ENCODE data around the gene CHPT1.

CHPT1 gene

DNA sequence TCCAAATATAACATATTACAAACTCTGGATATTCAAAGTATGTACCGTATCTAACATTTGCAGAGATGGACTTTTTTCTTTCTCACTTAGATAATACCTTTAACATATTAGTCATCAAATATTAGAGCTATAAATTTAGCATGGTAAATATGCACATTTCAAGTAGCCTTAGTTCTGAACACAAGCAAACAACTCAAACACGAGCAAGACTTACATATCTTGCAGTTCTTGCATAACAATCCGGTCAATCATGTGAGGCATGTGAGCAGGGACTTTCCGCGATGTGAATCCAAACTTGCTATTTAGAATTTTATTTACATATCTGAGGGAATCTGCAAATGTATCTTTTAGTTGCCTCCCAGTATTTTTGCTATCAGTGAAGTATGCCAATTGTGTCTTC is 63.9 kb downstream of the CHPT1 start:
- no peak overlapping the region for H3K4me3 ChIP-seq (ENCODE audit: low read depth, low read length)
- no peak for TF ChIP-seq CTCF (IDR thresholded peaks at IDR 0.05; ENCODE audit: insufficient read depth, low read length, missing control alignments)
- DNase-seq (ENCODE audit: low read depth, low spot score) = peak; percentile 52
- ChIA-PET POLR2A (no interaction called here), CTCF (interaction anchor here (0.6 to 4.5 kb wide), 6 partner anchors 10 to 190 kb away, joined by 3 to 41 read pairs (median 4); no protein-coding TSS in a partner anchor)

DNA sequence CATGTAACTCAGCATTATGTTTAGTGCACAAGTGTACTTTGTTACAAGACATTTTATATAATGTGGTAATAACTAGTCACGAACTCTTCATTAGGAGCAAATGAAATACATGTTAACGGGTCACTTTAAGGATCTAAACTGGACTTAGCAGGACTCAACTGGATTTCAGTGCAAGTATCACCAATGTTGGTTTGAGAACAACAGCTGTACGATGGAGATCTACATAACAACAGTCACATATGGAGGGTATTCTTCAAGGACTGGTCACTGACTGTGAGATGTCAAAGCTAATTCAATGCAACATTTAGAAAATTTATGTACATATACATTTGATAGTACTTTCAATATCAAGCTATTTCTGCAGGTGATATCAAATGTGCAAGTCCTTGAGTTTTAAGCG is 64.3 kb downstream of the CHPT1 start:
- no peak for DNase-seq (ENCODE audit: low read depth, low spot score)
- POLR2A ChIA-PET = no interaction called here
- CTCF ChIA-PET = interaction anchor here (0.6 to 4.5 kb wide), 6 partner anchors 10 to 191 kb away, joined by 3 to 41 read pairs (median 4); no protein-coding TSS in a partner anchor
- H3K4me3 ChIP-seq (ENCODE audit: low read depth, low read length) = no peak overlapping the region
- no peak for TF ChIP-seq CTCF (IDR thresholded peaks at IDR 0.05; ENCODE audit: insufficient read depth, low read length, missing control alignments)

DNA sequence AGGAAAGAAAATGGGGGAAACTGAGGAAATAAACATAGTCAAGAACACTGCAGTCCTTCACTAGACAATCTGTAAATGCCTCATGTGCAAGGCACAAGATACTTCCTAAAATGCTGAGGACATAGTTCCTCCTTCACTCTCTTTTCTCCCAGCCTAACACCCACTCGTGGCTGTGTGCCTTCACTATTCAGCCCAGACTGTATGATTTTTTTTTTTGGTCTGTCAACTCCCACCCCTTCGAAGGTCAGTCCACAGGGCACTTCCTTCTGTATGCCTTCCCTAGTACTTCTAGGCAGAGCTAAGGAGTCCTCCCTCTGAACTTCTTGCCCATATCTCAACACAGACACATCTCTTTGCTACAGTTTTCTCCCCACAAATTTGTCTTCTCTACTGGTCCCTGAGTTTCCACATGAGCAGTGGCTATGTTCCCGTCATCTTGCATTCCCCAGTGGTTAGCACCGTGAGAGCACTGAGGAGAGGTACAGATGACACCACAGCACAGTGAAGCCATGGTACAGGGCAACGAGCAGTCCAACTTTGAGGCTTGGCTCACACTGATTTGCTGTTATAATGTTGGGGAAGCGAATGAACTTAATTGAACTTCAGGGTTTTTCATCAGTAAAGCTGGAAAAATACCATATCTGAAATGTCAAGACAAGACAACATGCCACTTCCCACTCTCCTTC is 65.9 kb downstream of the CHPT1 start:
- H3K4me3 ChIP-seq (ENCODE audit: low read depth, low read length) = no peak overlapping the region
- CTCF ChIA-PET = interaction anchor here (0.7 to 4.5 kb wide), 6 partner anchors 9 to 40 kb away, joined by 3 to 41 read pairs (median 4); no protein-coding TSS in a partner anchor
- POLR2A ChIA-PET = no interaction called here
- no peak for DNase-seq (ENCODE audit: low read depth, low spot score)
- no peak for TF ChIP-seq CTCF (IDR thresholded peaks at IDR 0.05; ENCODE audit: insufficient read depth, low read length, missing control alignments)

GRCh38 chr12:101764051-101764792 is 66.8 kb downstream of the CHPT1 start:
- CTCF ChIA-PET = interaction anchor here (0.9 to 1.4 kb wide), 4 partner anchors 9 to 31 kb away, joined by 3 to 12 read pairs (median 4); no protein-coding TSS in a partner anchor
- POLR2A ChIA-PET = no interaction called here
- DNase-seq (ENCODE audit: low read depth, low spot score) = no peak
- no peak overlapping the region for H3K4me3 ChIP-seq (ENCODE audit: low read depth, low read length)
- TF ChIP-seq CTCF (IDR thresholded peaks at IDR 0.05; ENCODE audit: insufficient read depth, low read length, missing control alignments) = no peak

DNA sequence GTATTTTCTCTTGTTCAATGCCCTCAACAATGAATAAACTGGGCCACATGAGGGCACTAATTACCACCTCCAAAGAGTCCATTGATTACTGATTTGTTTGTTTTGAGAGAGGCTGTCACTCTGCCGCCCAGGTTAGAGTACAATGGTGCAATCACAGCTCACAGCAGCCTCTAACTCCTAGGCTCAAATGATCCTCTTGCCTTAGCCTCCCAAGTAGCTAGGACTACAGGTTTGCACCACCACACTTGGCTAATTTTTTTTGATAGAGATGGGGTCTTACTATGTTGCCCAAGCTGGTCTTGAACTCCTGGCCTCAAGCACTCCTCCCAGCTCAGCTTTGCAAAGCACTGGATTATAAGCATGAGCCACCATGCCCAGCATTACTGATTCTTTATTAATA is 70.1 kb downstream of the CHPT1 start:
- no peak for TF ChIP-seq CTCF (IDR thresholded peaks at IDR 0.05; ENCODE audit: insufficient read depth, low read length, missing control alignments)
- ChIA-PET CTCF (interaction anchor here (1.2 to 2.8 kb wide), 7 partner anchors 8 to 150 kb away, joined by 3 to 13 read pairs (median 4); partner anchors contain the start of gene GNPTAB), POLR2A (no interaction called here)
- H3K4me3 ChIP-seq (ENCODE audit: low read depth, low read length) = no peak overlapping the region
- no peak for DNase-seq (ENCODE audit: low read depth, low spot score)

DNA sequence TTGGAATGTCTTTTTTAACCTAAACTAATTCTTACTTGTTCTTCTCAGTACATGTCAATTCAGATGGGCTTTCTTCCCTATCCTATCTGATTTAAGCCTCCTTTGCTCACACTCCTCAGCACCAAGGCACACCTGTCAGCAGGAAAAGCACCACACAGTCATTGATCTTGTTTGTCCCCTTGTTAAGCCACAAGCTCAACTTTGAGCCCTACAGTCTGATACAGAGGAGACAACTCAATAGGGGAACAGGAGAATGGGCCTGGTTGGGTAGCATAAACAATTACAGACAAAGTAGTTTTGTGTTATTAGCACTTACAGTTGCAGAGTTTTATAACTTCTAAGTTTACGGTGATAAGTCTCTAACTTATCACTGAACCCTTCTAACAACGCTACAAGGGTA is 71.3 kb downstream of the CHPT1 start:
- CTCF ChIA-PET = interaction anchor here (0.6 to 6.3 kb wide), 6 partner anchors 9 to 168 kb away, joined by 3 to 124 read pairs (median 4); no protein-coding TSS in a partner anchor

More for the DNA sequence above, 71.3 kb downstream of the CHPT1 start:
- POLR2A ChIA-PET = no interaction called here
- DNase-seq (ENCODE audit: low read depth, low spot score) = no peak
- H3K4me3 ChIP-seq (ENCODE audit: low read depth, low read length) = no peak overlapping the region
- no peak for TF ChIP-seq CTCF (IDR thresholded peaks at IDR 0.05; ENCODE audit: insufficient read depth, low read length, missing control alignments)

Measured in AG04449 (cell line).